ENCODE data around the gene RASL11B.

Gene RASL11B

GRCh38 chr4:52843351-52843750, 18.8 kb upstream of the RASL11B start:
- DNase-seq (ENCODE audit: low spot score): no peak

GRCh38 chr4:52843958-52844357, 18.2 kb upstream of the RASL11B start:
- no peak for DNase-seq (ENCODE audit: low spot score)

- DNase-seq (ENCODE audit: low spot score): no peak
Measured at GRCh38 chr4:52844596-52844995, 17.5 kb upstream of the RASL11B start.

- no peak for DNase-seq (ENCODE audit: low spot score)
Measured at GRCh38 chr4:52846502-52846901, 15.6 kb upstream of the RASL11B start.

GRCh38 chr4:52848254-52848653, 13.9 kb upstream of the RASL11B start:
- no peak for DNase-seq (ENCODE audit: low spot score)

- DNase-seq (ENCODE audit: low spot score): no peak
Measured at GRCh38 chr4:52850406-52851124, 11.6 kb upstream of the RASL11B start.

- DNase-seq (ENCODE audit: low spot score): no peak
Measured at GRCh38 chr4:52852041-52852440, 10.1 kb upstream of the RASL11B start.

GRCh38 chr4:52852711-52853110, 9.4 kb upstream of the RASL11B start:
- no peak for DNase-seq (ENCODE audit: low spot score)

GRCh38 chr4:52853351-52853750, 8.8 kb upstream of the RASL11B start:
- DNase-seq (ENCODE audit: low spot score): no peak

GRCh38 chr4:52856801-52857200, 5.3 kb upstream of the RASL11B start:
- DNase-seq (ENCODE audit: low spot score): no peak

GRCh38 chr4:52860361-52860760, 1.8 kb upstream of the RASL11B start:
- DNase-seq (ENCODE audit: low spot score): no peak

GRCh38 chr4:52861171-52861823, 820 bp upstream of the RASL11B start:
- DNase-seq (ENCODE audit: low spot score): no peak

GRCh38 chr4:52862639-52863161, 583 bp downstream of the RASL11B start:
- no peak for DNase-seq (ENCODE audit: low spot score)

GRCh38 chr4:52863324-52863723, 1.2 kb downstream of the RASL11B start:
- no peak for DNase-seq (ENCODE audit: low spot score)

GRCh38 chr4:52864793-52865192, 2.7 kb downstream of the RASL11B start:
- no peak for DNase-seq (ENCODE audit: low spot score)

- no peak for DNase-seq (ENCODE audit: low spot score)
Measured at GRCh38 chr4:52865300-52865699, 3.2 kb downstream of the RASL11B start.

- DNase-seq (ENCODE audit: low spot score): no peak
Measured at GRCh38 chr4:52866734-52867133, 4.6 kb downstream of the RASL11B start.

- DNase-seq (ENCODE audit: low spot score): no peak
Measured at GRCh38 chr4:52867163-52867562, 5.0 kb downstream of the RASL11B start.

- no peak for DNase-seq (ENCODE audit: low spot score)
Measured at GRCh38 chr4:52868133-52868532, 6.0 kb downstream of the RASL11B start.

- no peak for DNase-seq (ENCODE audit: low spot score)
Measured at GRCh38 chr4:52869196-52869595, 7.1 kb downstream of the RASL11B start.

GRCh38 chr4:52869656-52870055, 7.5 kb downstream of the RASL11B start:
- DNase-seq (ENCODE audit: low spot score): no peak

GRCh38 chr4:52870225-52870624, 8.1 kb downstream of the RASL11B start:
- DNase-seq (ENCODE audit: low spot score): no peak

- DNase-seq (ENCODE audit: low spot score): no peak
Measured at GRCh38 chr4:52873191-52873590, 11.1 kb downstream of the RASL11B start.

Data from NAMALWA (cell line).